H1 (cell line): ENCODE data around the gene MAP4.

Source experiments
- CTCF ChIP-seq, 3 experiments: IDR thresholded peaks; 1 replicate in 2 of 3; 2 replicates in 1 of 3; pipeline versions ENCODE4 v1.5.1 to v1.6.1; 2011; ENCODE audit warnings: low read length in 3 of 3, mild to moderate bottlenecking in 3 of 3, inconsistent platforms in 2 of 3, low read depth in 1 of 3, moderate library complexity in 1 of 3; ENCODE audit not compliant: insufficient read depth in 1 of 3; ENCODE audit errors: control extremely low read depth in 1 of 3
- JUN ChIP-seq: IDR thresholded peaks from 2 replicates; pipeline ENCODE4 v1.6.1; 2011; ENCODE audit warnings: low read depth, mild to moderate bottlenecking, improper control_type of control experiment, low read length
- NANOG ChIP-seq: IDR thresholded peaks from 2 replicates; pipeline ENCODE4 v1.6.1; 2011; ENCODE audit warnings: low read length, low read depth, mild to moderate bottlenecking, inconsistent platforms; ENCODE audit not compliant: insufficient read depth, poor library complexity, severe bottlenecking
- POLR2A ChIP-seq, 2 experiments: IDR thresholded peaks; 1 replicate in 1 of 2; 2 replicates in 1 of 2; pipeline ENCODE4 v1.6.1; 2011; ENCODE audit warnings: low read depth in 2 of 2, low read length in 2 of 2, mild to moderate bottlenecking in 2 of 2; ENCODE audit errors: control extremely low read depth in 1 of 2
- RXRA ChIP-seq: IDR thresholded peaks from 2 replicates; pipeline ENCODE4 v1.6.1; 2011; ENCODE audit warnings: low read depth, mild to moderate bottlenecking, low read length, moderate library complexity; ENCODE audit not compliant: insufficient read depth
- SUZ12 ChIP-seq: fragments of 200-600 bp; sonication (generic); IDR thresholded peaks from 2 replicates; pipeline ENCODE4 v1.6.1; 2012; ENCODE audit warnings: mild to moderate bottlenecking, inconsistent platforms, low read length, moderate library complexity, mixed read lengths
- YY1 ChIP-seq: IDR thresholded peaks from 2 replicates; pipeline ENCODE4 v1.6.1; 2011; ENCODE audit warnings: low read depth, mild to moderate bottlenecking, low read length

- TF ChIP-seq SUZ12 (no peak), JUN (no peak), POLR2A (IDR thresholded peaks at IDR 0.05; ENCODE audit: control extremely low read depth in 1 of 2, low read depth in 2 of 2, low read length in 2 of 2) (no peak), RXRA (no peak), CTCF (IDR thresholded peaks at IDR 0.05; ENCODE audit: control extremely low read depth in 1 of 3, insufficient read depth in 1 of 3, low read depth in 1 of 3, low read length in 3 of 3) (no peak), NANOG (no peak), YY1 (no peak)
These were observed 133.9 kb downstream of the MAP4 start for GRCh38 chr3:47882338-47882737.
